GM19240 (cell line): ENCODE measurements around the gene CAMTA1.

Source experiments
- DNase-seq: peaks from one replicate; pipeline ENCODE4 v3.0.0; 2011; ENCODE audit warnings: low spot score; ENCODE audit not compliant: insufficient read length

The CAMTA1 gene

DNA sequence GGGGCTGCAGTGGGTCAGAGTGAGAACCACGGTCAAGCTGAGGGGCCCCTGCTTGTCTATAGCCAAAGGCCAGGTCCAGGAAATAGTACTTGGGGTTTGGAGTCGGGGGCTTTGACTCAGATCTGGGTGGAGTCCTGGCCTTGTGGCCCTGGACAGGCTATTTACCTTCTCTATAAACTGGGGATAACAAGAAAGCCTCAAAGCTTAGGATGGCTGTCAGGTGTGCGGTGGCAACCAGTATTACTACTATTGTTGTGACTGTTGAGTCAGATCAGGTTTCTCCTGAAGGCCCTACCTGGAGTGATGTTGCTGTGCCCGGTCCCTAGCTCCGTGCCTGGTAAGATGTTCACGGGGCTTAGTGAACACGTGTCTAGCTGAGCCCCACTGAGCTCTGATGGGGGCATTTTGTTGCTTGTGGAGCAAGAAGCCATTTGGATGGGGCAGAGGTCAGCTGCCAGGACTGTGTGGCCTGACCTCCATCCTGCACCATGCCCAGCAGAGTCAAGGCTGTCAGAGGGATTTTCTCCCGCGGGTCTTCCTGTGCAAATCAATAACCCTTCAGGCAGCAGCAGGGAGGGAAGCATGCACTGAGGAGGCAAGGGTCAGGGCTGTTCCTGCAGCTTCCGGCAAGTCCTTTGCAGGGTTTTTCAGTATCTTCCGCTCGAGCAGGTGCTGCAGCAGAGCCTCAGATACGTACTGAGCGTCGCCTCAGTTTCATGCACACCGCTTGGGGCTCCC, 170.3 kb downstream of the CAMTA1 start:
- no peak for DNase-seq

DNA sequence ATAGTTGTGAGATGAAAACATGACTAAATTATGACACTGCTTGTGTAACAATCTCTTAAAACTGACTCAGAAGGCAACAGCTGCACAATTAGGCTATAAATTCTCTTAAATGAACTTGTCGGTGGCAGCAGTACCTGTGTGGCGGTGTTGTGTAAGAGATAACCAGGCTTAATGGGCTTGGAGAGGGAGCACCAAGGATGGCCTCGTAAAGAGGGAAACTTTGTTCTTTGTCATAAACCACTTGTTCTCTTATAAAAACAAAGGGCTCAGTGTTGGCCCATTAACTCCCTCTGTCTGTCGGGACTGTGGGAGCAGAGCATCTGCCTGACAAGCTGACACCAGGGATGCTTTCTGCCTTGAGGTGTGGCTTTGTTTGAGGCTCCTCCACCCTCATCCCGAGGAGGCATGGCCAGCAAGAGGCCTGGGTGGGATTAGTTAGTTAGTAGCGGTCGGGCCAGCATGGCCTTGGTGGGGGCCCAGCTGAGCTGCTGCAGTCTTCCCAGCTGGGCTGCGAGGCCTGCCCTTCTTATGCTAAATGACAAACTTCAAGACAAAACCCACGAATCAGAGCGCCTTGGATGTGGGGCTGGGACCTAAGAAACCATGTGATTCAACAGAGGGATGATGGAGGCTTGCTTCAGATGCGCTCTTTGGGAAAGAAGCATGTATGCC, 171.4 kb downstream of the CAMTA1 start:
- no peak for DNase-seq

DNA sequence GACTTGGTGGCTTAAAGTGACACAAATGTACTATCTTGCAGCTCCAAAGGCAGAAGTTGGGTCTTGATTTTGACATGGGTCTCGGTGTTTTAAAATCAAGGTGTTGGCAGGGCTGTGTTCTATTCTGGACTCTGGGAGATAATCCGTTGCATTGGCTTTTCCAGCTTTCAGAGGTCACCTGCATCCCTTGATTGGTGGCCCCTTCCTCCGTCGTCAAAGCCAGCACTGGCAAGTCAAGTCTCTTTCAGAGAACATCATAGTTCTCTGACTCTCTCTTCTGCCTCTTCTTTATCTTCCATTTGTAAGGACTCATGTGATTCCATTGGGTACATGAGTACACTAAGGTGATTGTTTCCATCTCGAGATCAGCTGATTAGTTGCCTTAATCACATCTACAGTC, 172.1 kb downstream of the CAMTA1 start:
- DNase-seq = no peak

DNA sequence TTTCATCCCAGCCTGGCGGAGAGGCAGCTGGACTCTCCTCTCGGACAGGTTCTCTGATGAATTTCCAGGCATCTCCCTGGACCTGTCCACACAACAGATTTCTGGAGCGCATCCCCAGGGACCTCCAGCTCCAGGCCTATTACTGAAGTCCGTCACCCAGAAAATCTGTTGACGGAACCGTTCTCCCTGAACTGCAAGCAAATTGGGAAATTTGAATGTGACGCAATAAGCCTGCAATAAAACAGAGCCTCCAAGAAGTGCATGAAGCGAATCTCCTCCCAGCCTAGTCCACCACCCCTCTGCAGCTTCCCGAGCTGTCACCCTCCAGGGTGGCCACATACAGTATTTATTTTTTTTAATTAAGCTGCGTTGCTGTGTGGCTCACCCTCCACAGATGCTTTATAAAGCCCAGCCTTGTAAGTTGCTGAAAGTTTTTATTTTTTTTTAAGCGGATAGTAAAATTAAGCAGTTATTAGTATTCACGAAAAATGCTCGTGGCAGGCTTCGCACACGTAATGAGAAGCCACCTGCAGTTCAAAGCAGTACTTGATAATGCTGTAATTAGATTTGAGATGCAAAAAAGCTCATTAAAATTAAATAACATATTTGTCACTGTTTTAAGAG, 173.3 kb downstream of the CAMTA1 start:
- DNase-seq = no peak

GRCh38 chr1:6959491-6959890, 174.2 kb downstream of the CAMTA1 start:
- DNase-seq = no peak

DNA sequence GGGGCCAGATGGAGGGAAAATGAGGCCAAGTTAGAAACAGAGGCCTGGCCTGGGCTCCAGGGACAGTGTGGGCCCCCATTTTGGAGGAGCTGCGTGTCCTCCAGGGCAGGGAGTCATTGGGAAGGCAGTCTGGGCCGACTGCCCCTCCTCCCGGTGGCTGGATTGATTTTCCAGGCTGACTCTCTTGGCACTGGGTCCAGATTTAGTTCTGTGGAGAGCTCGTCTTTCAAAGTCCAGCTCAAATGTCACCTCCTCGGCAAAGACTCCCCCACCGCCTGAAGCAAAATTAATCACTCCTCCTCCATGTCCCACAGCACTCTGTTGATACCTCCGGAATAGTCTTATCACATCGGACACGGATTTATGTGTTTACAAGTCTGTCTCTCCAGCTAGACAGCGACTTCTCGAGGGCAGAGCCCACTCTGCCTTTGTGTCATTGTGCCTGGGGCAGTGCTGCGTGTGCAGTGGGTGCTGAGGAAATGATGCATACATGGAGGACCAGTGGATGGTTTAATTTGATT, 175.1 kb downstream of the CAMTA1 start:
- no peak for DNase-seq

GRCh38 chr1:6960860-6961259, 175.6 kb downstream of the CAMTA1 start:
- DNase-seq = no peak

- no peak for DNase-seq
Measured at GRCh38 chr1:6961289-6961688, 176.0 kb downstream of the CAMTA1 start.

DNA sequence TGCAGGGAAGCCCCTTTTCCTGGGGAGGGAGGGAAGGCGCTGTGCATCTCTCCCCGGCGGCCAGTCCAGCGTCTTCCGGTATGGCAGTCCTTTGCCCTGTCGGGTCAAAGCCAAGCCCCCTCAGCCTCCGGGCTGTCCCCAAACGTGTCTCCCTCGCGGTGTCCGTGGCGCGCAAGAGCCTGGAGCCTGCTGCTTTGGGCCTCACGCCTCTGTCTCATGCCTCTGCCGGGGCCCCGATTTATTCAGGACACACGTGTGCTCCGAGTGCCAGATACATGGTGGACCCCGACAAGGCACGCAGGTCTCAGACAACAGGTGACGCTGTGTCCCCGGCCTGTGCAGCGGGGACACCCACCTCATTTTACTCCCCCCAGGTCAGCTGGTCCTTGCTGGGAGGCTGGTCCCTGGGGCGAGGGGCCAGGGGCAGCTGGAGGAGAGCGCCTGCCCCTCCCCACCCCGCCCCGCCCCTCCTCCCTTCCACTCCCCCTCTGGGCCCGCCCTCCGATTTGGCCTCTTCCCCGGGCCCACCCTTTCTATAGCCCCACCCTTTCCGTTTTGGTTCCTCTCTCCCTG, 176.7 kb downstream of the CAMTA1 start:
- DNase-seq = no peak

DNA sequence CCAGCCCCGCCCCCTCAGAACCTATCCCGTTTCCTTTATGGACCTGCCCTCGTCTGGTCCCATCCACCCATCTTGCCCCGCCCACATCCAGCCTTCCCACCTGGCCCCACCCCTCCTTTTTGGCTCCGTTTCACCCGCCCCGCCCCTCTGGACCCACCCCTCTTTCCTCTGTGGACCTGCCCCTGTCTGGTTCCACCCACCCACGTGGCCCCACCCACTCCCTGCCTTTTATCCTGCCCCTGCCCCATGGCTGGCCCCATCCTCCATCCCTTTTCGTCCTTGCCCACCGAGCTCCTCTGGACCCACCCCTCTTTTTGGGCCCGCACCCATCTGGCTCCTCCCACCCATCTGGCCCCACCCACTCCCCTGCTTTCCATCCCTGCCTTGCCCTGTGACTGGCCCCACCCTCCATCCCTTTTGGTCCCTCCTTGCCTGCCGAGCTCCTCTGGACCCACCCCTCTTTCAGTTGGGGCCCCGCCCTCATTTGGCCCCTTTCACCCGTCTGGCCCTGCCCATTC, 177.3 kb downstream of the CAMTA1 start:
- DNase-seq = no peak

- no peak for DNase-seq
Measured at GRCh38 chr1:6962996-6963911, 178.0 kb downstream of the CAMTA1 start.

DNA sequence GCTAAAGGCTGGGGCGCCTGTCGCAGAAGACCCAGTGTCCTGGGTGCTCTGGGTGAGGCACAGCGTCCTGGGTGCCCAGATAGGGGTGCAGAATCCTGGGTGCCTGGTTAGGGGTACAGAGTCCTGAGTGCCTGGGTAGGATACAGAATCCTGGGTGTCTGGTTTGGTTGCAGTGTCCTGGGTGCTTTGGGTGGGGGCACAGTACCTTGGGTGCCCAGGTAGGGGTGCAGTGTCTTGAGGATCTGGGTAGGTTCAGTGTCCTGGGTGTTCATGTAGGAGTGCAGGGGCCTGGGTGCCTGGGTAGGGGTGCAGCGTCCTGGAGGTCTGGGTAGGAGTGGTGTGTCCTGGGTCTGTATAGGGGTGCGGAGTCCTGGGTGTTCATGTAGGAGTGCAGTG, 178.7 kb downstream of the CAMTA1 start:
- DNase-seq = no peak

DNA sequence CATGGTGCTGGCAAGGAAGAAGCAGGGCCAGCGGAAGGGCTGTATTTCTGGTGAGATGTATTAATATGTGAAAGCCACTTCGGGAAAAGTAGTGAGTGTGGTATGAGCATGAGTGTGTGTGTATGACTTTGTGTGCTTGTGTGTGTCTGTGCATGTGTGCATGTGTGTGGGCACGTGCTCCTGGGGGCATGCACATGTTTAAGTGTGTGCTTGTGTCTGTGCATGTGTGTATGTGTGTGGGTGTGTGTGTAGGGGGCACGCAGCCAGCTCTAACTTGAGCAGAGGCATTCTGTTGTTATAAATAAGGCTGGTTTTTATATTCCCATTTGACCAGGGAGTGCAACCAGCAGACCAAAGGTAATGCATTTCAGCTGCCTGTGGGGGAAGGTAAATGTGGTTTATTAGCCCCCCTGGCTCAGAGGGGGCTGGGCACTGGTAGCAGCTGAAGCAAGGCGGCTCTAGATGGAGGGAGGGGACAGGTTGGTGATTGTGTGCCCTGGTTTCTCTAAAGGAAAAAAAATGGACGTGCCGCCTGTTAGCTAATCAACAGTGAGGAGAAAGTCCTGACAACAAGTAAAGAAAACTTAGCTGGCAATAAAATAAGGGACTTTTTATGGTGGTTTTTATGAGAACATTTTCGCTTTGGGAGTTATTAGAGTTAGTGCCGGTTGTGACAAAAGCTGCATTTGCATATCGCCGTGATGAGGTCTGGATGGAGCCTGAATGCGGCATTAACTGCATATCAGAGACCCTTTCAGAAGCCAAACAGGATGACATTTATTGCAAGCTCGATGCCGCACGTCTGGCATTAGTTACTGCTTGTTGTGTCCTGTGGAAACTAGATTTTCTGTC, 180.1 kb downstream of the CAMTA1 start:
- DNase-seq = no peak

GRCh38 chr1:6965935-6966241, 180.6 kb downstream of the CAMTA1 start:
- DNase-seq = no peak

GRCh38 chr1:6966326-6966725, 181.1 kb downstream of the CAMTA1 start:
- no peak for DNase-seq

DNA sequence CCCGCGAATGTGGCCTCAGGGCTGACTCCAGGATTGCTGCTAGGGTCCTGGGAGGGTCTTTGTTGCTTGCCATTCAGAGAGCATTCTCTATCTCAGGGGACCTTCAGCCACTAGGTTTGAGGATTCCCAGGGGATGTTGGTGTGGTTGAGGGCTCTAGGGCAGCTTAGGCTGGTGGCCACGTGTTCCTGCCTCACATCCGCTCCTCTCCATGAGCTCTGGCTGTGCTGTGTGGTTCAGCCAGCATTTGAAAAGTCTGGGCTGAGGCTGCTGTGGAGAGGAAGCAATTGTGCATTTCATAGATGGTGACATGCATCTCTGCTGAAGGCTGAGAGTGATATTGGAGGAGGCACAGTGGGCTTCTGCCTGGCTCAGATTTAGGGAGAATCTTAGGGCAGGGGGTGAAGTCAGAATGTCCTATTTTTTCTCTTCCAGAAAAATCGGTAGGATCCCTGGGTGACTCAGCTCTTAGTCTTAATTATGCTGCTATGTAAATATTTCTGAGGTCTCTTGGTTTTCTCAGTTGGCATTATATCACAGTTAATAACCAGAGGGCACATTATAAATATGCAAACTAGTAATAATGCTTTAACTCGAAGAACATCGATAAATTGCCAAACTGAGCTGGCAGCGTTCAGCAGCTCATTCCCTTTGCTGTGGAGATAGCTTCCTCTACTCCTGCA, 182.3 kb downstream of the CAMTA1 start:
- DNase-seq = no peak

- DNase-seq = no peak
Measured at GRCh38 chr1:6969106-6969505, 183.9 kb downstream of the CAMTA1 start.

- no peak for DNase-seq
Measured at GRCh38 chr1:6969762-6970161, 184.5 kb downstream of the CAMTA1 start.

- DNase-seq = no peak
Measured at GRCh38 chr1:6970221-6970620, 185.0 kb downstream of the CAMTA1 start.

DNA sequence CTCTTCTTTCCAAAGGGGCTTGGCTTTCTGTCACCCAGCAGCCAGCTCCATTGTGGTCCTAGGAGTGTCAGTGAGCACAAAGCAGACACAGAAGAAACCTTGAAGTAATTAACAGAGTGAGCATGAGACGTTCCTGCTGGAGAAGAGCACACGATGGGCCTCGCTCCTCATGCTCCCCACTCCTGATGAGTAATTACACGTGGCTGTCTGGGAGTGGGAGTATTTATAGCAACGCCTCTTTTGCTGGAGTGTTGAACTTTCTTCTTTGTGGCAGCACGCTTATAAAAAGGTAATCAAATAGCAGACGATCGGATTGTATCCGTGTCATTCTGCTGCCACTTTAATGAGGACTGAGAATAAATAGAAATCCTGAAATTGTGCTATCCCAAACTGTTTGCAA, 185.8 kb downstream of the CAMTA1 start:
- no peak for DNase-seq
